KG1 (cell line): ENCODE results near the gene TDRD12.
"Not testable (repeated sequence)": the region's sequence is repeated elsewhere in the genome, so short reads cannot be mapped to it uniquely, and the experiment has no call there.

Experiments
- DNase-seq: peaks from one replicate; lab custom pipeline; 2025; lab: John Stamatoyannopoulos, UW

The TDRD12 gene

GRCh38 chr19:32693151-32694108 lies 26.1 kb upstream of the TDRD12 start:
- DNase-seq: peak; percentile 66

GRCh38 chr19:32694316-32694715 lies 25.3 kb upstream of the TDRD12 start:
- not testable (repeated sequence) for DNase-seq

GRCh38 chr19:32694851-32695250 lies 24.7 kb upstream of the TDRD12 start:
- not testable (repeated sequence) for DNase-seq

GRCh38 chr19:32695506-32695905 lies 24.1 kb upstream of the TDRD12 start:
- not testable (repeated sequence) for DNase-seq

- DNase-seq: not testable (repeated sequence)
Measured at GRCh38 chr19:32696771-32697170, 22.8 kb upstream of the TDRD12 start.

- DNase-seq: not testable (repeated sequence)
Measured at GRCh38 chr19:32700129-32700528, 19.4 kb upstream of the TDRD12 start.

GRCh38 chr19:32702010-32702409 lies 17.6 kb upstream of the TDRD12 start:
- no peak for DNase-seq

GRCh38 chr19:32704006-32704405 lies 15.6 kb upstream of the TDRD12 start:
- not testable (repeated sequence) for DNase-seq

- DNase-seq: no peak
Measured at GRCh38 chr19:32708457-32708856, 11.1 kb upstream of the TDRD12 start.

- no peak for DNase-seq
Measured at GRCh38 chr19:32709032-32709431, 10.5 kb upstream of the TDRD12 start.

GRCh38 chr19:32711747-32712146 lies 7.8 kb upstream of the TDRD12 start:
- no peak for DNase-seq

- not testable (repeated sequence) for DNase-seq
Measured at GRCh38 chr19:32716203-32716602, 3.4 kb upstream of the TDRD12 start.

- no peak for DNase-seq
Measured at GRCh38 chr19:32717496-32717895, 2.1 kb upstream of the TDRD12 start.

- DNase-seq: no peak
Measured at GRCh38 chr19:32718286-32718685, 1.3 kb upstream of the TDRD12 start.

GRCh38 chr19:32720216-32720935 lies 809 bp downstream of the TDRD12 start:
- no peak for DNase-seq

- DNase-seq: no peak
Measured at GRCh38 chr19:32720936-32721250, 1.3 kb downstream of the TDRD12 start.

GRCh38 chr19:32735936-32736335 lies 16.4 kb downstream of the TDRD12 start:
- no peak for DNase-seq

- DNase-seq: no peak
Measured at GRCh38 chr19:32743021-32743420, 23.5 kb downstream of the TDRD12 start.

GRCh38 chr19:32743447-32743846 lies 23.9 kb downstream of the TDRD12 start:
- DNase-seq: no peak

GRCh38 chr19:32744555-32745325 lies 25.2 kb downstream of the TDRD12 start:
- no peak for DNase-seq

GRCh38 chr19:32745594-32746251 lies 26.2 kb downstream of the TDRD12 start:
- DNase-seq: not testable (repeated sequence)
